GM12801 (cell line): ENCODE results near the gene EEIG2.

Source experiments
- TF ChIP-seq, protein P1 (sequence below): IDR thresholded peaks from one replicate; pipeline ENCODE4 v1.5.1; 2011; ENCODE audit warnings: control low read depth; ENCODE audit not compliant: insufficient read length; ENCODE audit errors: extremely low read depth

The EEIG2 gene

DNA sequence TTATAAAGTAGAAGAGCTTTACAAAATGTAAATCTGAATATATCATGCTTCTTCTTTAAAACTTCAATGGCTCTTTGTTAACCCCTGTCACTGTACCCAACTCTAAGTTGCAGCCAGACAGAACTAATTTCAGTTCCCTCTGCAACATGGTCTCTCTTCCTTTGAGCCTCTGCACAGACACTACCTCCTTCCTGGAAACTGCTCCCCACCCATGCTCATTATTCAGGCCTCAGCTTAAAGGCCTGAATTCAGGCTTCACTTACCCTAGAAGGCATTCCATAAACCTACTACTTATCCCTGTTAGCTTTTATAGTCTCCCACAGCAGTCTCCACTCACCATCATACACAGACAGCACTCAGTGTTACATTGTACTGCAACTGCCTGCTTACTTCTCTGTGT is 2.6 kb upstream of the EEIG2 start:
- TF ChIP-seq, protein P1, sequence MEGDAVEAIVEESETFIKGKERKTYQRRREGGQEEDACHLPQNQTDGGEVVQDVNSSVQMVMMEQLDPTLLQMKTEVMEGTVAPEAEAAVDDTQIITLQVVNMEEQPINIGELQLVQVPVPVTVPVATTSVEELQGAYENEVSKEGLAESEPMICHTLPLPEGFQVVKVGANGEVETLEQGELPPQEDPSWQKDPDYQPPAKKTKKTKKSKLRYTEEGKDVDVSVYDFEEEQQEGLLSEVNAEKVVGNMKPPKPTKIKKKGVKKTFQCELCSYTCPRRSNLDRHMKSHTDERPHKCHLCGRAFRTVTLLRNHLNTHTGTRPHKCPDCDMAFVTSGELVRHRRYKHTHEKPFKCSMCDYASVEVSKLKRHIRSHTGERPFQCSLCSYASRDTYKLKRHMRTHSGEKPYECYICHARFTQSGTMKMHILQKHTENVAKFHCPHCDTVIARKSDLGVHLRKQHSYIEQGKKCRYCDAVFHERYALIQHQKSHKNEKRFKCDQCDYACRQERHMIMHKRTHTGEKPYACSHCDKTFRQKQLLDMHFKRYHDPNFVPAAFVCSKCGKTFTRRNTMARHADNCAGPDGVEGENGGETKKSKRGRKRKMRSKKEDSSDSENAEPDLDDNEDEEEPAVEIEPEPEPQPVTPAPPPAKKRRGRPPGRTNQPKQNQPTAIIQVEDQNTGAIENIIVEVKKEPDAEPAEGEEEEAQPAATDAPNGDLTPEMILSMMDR = no peak

DNA sequence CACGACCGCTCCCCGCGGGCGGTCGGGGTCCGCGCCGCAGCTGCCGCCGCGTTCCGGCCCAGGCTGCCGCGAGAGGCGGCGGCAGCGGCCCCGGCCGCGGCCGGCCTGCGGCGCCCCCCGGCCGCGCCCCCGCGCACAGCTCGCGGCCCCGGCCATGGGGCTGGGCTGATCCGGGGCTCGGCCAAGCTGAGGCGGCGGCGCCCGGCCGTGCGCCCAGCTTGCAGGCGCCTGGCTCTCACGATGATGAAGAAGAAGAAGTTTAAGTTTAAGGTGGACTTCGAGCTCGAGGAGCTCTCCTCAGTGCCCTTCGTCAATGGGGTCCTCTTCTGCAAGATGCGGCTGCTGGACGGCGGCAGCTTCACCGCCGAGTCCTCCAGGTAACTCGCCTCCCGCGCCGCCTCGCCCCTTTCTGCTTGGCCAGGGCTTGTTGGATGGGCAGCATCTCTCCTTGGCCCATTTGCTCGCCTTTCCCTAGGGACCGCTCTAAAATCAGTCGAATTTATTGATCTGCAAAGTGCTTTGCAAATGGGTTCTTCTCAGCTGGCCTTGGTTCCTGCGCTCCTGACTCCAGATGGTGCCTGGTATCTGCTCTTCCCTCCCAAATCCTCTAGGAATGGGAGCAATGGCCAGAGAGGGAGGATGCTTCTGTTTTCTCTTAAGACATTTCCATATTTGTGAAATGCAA is 431 bp downstream of the EEIG2 start:
- TF ChIP-seq, protein P1 = no peak

DNA sequence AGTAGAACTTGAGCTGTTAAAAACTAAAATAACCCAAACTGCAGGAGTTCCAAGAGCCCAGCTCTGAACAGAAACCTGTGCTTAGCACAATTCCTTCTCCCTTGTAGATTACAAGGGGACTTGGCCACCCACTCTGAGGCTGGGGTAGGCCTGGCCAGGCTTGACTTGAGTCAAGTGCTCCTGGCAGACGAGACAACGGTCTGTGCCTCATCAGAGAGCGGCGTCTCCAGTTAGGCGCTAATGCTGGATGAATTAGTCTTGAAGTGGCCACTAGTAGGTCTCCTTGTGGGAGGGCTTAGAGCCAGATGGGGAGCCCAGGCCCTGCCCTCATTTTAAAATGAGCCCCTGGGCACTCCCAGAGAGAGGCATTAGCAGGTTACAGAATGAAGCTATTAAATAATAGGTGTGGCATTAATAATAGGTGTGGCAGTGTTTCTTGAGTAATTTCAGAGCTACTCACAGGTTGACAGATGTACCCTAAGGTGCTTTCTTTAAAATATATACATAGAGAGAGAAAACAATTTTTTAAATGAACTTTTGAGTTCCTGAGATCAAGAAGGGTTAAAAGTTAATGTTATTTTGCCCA is 1.1 kb downstream of the EEIG2 start:
- TF ChIP-seq, protein P1 = no peak

DNA sequence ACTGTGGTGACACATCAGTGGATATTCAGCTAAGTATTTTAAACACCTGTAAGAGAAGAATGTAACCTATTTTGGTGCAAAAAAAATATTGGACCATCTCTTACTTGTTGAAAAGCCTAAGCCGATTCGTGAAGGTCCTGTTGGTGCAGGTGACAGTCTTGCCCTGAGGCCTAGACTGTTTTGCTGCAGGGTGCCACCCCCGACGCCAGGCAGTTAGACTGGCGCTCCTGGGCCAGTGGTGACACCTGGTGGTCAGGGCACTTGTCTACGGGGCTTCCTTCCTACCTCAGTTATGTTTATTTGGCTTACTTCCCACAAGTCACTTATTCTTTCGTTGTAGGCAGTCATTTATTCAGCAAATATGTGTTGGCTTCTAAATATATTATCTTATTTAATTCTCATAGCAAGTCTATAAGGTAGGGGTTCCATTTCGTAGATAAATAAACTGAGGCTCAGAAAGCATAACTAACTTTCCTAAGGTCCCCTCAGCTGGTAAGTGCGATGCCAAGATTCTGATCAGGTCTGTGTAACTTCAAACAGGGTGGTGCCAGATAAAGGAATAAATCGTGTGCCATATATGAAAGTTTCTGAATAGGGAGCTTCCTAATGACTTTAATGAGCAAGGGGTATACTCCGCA is 1.9 kb downstream of the EEIG2 start:
- TF ChIP-seq, protein P1 = no peak

DNA sequence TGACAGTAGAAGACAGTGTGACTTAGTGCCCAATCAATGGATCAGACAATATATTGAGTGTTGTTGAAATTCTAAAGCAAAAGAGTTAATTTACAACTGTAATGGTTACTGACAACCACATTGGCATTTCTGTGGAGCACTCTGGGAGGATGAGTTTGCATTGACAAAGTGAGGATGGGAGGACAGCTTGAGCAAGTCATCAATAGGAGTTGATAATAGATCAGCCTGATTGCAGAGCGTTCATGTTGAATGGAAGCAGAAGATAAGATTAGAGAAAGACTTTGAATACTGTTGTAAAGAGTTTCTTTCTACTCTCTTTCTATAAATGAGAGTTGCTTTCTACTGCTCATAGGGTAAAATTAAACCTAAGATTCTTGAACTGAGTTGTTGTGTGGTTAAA is 3.9 kb downstream of the EEIG2 start:
- TF ChIP-seq, protein P1 = no peak

DNA sequence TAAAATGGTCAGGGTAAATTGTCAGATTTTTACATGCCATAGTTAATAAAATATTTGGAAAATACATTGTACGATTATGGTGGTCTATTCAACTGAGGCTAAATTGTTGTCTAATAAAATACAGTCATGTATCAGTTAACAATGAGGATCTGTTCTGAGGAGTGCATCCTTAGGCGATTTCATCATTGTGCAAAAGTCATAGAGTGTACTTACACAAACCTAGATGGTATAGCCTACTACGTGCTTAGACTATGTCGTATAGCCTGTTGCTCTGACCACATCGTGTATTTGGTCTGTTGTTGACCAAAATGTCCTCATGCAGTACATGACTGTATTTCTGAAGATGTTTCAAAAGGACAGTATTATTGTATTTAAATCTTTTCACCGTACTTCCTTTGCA is 5.2 kb downstream of the EEIG2 start:
- TF ChIP-seq, protein P1 = no peak

DNA sequence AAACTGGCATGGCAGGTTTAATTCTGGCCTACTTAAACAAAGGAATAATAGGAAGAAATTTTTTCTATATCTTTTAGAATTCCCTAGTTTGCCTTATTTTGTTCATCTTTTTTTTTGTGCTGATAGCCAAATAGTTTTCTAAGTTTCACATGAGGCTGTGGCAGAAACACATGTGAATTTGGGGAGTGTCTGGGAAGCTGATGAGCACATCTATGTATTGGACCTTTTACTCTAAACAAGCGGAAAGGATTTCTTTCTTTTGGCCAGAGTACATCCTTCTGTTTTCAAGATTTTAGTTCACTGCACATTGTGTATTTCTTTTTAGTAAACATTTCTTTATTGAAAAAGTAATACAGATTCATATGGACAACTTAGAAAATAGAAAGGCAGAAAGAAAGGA is 5.6 kb downstream of the EEIG2 start:
- TF ChIP-seq, protein P1 = no peak
